ENCODE measurements around the gene IPO9.

The IPO9 gene

DNA sequence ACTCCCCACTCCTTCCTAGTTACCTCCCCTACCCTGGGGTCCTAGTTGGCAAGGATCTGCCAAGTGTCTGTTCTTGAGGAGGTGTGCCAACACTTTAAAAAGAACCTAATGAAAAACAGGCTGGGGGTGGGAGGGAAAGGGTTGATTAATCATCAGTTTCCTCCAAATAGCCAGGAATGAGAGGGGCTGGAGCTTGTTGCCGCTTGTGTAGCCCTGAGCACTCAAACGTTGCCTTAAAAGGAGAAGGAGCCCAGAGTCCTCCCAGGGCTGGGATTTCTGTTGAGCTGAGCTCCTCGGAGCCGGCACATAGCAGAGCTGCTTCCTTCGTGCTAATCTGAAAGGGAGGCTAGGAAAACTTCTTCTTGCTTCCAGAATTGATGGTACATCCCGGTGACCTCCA, 75.6 kb downstream of the IPO9 start:
- no peak for DNase-seq (ENCODE audit: low read depth in 2 of 2)

GRCh38 chr1:201905234-201905890, 76.4 kb downstream of the IPO9 start:
- DNase-seq (ENCODE audit: low read depth in 2 of 2), result no peak

DNA sequence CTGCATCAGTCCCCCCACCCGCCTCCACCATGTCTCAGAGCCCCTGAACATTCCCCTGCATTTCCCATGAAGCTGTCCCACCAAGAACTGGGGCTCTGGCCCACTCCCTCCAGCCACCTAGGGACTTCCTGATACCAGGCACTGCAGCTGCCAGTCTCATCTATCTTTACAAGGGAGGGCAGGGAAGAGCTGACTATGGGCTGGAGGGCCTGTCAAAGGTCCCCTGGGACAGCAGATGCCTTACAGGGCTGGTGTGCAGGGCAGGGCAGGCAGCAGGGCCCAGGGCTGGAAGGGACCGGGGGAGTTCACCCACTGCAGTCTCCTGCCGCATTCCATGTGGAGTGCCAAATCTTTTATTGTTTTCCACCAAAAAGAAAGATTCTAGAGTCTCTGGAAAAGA, 77.4 kb downstream of the IPO9 start:
- no peak for DNase-seq (ENCODE audit: low read depth in 2 of 2)

DNA sequence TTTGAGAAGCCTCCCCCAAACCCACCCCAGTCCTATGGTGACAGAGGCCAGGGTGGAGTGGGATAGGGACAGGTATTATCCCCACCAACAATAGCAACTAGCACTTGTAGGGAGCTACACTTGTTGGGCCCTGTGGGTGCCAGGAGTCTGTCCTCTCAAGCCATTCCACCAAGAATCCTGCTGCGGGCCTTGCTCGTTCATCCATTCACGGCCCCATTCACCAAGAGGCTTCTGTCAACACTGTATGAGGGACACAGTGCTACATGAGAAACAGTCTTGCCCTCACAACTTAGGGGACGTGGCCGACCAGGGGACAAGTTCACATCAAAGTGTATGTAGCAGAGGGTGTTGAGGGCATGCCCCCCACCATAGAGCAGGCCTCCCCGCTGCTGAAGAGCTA, 78.7 kb downstream of the IPO9 start:
- no peak for DNase-seq (ENCODE audit: low read depth in 2 of 2)

DNA sequence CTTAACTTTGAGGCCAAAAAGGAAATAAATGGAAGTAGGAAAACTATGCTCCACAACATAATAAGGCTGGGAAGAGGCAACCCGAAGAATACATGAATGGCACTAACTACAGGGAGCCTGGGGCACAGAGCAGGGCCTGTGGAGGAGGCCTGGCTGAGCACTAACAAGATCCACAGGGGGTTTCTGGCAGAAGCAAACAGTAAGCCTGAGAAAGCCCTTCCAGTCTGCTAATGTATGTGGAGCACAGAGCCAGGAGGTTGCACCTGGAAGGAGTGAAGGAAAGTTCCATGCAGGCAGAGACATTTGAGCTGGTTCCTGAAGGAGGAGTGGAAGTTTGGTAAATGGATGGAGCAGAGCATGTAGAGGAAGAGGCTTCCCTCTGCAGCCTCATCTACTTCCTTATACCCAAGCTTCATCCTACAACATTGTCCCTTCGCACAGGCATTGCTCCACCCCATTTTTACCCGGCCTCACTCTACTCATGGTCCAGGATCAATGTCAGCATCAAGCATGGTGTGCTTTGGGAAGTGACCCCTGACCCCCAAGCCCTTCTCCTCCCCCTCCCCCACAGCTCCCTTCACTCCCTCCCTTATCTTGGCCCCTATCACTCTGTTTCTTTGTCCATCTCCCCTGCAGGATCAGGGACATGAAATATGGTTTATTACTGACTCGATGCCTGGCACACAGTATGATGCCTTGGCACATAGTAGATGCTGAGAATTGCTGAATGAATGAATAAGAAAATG, 83.0 kb downstream of the IPO9 start:
- no peak for DNase-seq (ENCODE audit: low read depth in 2 of 2)

DNA sequence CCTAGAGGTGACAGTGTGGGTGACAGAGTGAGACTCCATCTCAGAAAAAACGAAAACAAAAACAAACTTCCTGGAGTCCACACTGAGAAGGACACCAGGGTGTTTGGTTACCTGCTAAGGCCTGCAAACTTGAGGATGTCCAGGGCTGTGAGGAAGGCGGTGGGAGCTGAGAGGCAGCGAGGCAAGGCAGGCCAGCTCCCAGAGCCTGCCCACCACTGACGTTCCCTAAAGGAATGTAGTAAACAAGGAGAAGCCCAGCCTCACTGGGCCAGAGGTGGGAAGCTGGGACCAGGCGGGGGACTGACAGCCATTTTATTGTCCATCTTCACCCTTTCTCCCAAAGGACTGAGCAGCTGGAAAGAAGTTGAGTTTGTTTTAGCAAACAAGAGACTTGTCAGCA, 83.9 kb downstream of the IPO9 start:
- no peak for DNase-seq (ENCODE audit: low read depth in 2 of 2)

DNA sequence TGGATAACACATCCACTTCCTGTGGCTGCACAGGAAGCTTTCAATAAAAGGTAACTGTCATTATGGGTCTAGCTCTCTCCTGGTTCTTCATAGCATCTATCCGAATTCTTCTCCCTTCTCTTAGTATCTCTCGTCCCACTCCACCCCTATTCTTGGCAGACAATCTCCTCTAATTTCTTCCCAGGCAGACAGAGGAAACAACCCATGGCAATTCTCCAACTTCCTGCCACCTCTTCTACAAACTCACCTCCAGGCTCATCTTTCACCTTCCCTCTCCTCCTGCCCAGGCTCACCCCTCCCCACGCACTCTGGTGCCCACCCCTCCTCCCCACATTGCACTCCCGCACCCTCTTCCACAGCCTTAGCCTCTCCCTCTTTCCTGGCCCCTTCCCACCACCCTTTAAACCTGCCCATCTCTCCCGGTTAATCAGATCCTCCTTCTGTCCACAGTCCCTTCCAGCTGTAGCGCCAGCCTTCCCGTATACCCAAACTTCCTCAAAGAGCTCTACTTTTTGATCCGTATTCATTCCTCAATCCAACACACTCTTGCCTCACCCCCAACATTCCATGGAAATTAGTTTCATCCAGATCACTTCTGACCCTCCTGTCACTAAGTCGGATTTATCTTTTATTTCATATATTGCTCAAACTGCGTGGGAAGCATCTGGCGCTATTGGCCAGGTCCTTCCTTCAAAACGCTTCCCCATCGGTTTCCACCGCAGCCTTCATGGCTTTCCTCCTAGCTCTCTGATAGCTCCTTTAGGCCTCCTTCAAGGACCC, 85.7 kb downstream of the IPO9 start:
- no peak for DNase-seq (ENCODE audit: low read depth in 2 of 2)

DNA sequence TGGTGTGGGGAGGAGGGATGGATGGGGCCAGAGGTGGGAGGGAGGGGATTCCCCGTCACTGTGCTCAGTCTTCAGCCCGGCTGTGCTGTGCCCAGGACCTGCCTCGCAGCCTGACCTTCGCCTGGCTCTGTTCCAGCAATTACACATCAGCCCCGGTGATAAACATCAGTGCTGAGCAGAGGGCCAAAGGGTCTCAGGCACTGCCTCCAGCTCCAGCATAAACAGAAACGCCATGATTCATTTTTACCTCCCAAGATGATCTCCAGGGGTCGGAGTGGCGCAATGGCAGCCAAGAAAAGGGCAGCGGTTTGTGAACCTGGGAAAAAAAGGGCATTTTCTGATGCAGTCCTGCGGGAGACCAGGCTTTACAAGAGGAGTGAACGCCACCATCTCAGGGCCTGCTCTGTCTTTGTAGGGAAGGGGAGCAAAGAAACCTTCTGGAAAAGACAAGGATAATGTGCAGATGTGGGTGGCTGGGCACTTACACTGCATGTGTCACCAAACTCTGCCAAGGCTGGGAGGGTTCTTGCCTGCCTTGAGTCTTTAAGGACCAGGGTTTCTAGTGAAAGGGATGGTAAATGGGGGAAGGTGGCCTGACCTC, 87.8 kb downstream of the IPO9 start:
- DNase-seq (ENCODE audit: low read depth in 2 of 2), result no peak

GRCh38 chr1:201917362-201918033, 88.5 kb downstream of the IPO9 start:
- no peak for DNase-seq (ENCODE audit: low read depth in 2 of 2)

DNA sequence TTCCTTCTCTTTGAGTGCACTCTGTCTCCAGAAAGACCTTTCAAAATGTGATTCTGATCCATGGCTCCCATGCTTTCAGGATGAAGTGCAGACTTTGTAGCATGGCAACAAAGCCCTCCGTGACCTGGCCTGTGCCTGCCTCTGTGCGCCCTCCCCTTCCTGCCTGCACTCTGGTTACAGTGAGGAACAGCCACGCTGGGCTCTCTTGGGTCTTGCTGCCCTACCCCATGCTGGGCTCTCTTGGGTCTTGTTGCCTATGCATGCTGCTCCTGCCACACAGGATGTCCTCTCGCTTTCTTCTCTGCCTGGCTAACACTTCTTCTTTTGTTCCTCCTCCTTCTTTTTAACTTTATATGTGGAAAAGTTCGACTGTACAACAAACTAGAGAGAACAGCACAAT, 89.4 kb downstream of the IPO9 start:
- no peak for DNase-seq (ENCODE audit: low read depth in 2 of 2)

- no peak for DNase-seq (ENCODE audit: low read depth in 2 of 2)
Measured at GRCh38 chr1:201921952-201922558, 93.1 kb downstream of the IPO9 start.

DNA sequence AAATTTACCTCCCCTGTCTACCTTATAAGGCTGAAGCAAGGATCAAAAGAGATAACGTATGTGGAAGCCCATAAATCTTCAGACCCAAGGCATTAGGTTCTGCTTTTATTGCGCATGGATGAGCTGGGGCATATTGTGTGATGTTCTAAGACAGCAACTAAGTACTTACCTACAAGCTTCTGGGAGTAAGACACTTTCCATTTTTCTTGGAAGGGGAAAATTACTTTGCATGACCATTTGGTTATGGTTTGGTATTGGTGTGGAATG, 96.3 kb downstream of the IPO9 start:
- DNase-seq (ENCODE audit: low read depth in 2 of 2), result no peak

DNA sequence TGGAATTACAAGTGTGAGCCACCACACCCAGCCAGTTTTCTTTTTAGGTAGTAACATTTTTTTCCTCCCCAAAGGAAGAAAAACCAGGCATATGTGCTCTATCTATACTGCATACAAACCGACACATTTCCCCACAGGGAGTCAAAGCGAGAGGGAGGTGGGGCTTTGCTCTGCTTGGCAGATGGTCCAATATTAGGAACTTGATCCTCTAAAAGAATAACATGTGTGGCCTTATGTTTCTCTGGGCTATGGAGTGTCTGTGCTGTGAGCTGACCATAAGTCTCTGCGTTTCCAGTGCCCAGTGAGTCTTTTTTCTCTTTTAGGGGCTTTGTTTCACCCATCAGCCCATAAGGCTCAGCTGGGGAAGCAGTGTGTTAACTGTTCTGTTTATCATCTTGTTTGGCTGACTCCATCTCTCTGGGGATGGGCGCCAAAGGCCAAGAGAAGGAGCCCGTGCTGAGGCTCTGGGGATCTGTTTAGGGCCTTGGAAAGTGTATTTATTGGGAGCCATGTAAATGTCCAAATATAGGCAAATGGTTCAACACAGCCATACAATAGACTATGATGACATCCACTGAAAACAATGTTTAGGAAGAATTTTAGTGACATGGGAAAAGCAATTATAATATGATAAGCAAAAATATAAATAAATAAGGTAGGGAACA, 97.2 kb downstream of the IPO9 start:
- DNase-seq (ENCODE audit: low read depth in 2 of 2), result no peak

- no peak for DNase-seq (ENCODE audit: low read depth in 2 of 2)
Measured at GRCh38 chr1:201928266-201928665, 99.3 kb downstream of the IPO9 start.

DNA sequence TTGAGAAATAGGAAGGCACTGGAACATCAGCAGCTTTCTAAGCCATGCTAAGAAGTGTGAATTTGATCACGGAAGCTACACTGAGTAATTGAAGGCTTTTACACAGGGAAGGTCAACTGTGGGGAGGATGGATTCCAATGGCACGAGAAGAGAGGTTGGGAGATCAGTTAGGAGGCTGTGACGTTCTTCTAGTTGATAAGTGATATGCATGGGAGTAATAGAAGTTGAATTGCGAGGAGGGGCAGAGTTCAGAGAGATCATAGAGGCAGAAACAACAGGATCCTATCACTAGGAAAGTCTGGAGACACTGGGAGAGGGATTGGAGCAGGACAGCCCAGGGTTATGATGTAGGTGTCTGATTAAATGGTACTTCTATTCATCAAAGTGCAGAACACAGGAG, 101.2 kb downstream of the IPO9 start:
- no peak for DNase-seq (ENCODE audit: low read depth in 2 of 2)

DNA sequence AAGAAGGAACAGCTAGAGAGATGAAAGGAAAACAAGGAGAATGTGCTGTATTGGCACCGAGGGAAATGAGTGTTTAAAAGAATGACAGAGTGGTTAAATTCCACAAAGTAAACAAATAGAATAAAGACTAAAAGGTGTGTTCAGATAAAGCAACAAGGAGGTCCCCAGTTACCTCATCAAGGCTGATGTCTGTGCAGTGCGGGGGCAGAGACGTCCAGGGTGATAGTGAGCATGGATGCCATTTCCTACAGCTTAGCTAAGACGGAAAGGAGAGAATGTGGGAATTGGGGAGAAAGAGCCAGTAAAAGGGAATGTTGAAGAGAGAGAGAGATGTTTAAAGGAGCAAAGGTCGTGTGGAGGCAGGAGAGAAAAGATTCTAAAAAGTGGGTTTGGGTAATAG, 101.8 kb downstream of the IPO9 start:
- no peak for DNase-seq (ENCODE audit: low read depth in 2 of 2)
